WTC11 (cell line): ENCODE measurements around the gene TBX4. TPM values are rescaled to one million over a fixed set of nuclear protein-coding genes. Genes with fewer than 3 reads are reported as not detected.
A peak's percentile ranks its signal among the peaks of the same experiment; 100 is the strongest.

ENCODE experiments used
- CREB1 ChIP-seq: sonication (generic); formaldehyde crosslinking; IDR thresholded peaks from 2 replicates; pipeline ENCODE4 v1.8.0; 2023; ENCODE audit warnings: mild to moderate bottlenecking, missing genetic modification reagents
- EMX1 ChIP-seq: fragments of 250-450 bp; sonication (Bioruptor Pico); IDR thresholded peaks from 2 replicates; pipeline ENCODE4 v1.8.0; 2021; ENCODE audit warnings: mild to moderate bottlenecking
- ESRRA ChIP-seq: sonication (generic); formaldehyde crosslinking; IDR thresholded peaks from 2 replicates; pipeline ENCODE4 v1.8.1; 2022; ENCODE audit warnings: mild to moderate bottlenecking, missing genetic modification reagents, borderline replicate concordance
- GABPB1 ChIP-seq: sonication (generic); formaldehyde crosslinking; IDR thresholded peaks from 2 replicates; pipeline ENCODE4 v1.8.1; 2023; ENCODE audit warnings: mild to moderate bottlenecking, missing genetic modification reagents
- GRHL2 ChIP-seq: fragments of 250-450 bp; sonication (Bioruptor Pico); IDR thresholded peaks from 2 replicates; pipeline ENCODE4 v1.8.0; 2022; ENCODE audit warnings: mild to moderate bottlenecking, moderate library complexity; ENCODE audit not compliant: insufficient replicate concordance, severe bottlenecking
- GTF2I ChIP-seq: fragments of 250-450 bp; sonication (Bioruptor Pico); conservative IDR thresholded peaks from 2 replicates; pipeline ENCODE4 v1.4.0; 2021; ENCODE audit warnings: mild to moderate bottlenecking
- HMGA2 ChIP-seq: fragments of 250-450 bp; sonication (Bioruptor Pico); IDR thresholded peaks from 2 replicates; pipeline ENCODE4 v1.4.0; 2021; ENCODE audit warnings: mild to moderate bottlenecking, moderate library complexity
- MXD4 ChIP-seq: fragments of 250-450 bp; sonication (Bioruptor Pico); IDR thresholded peaks from 2 replicates; pipeline ENCODE4 v1.8.0; 2021; ENCODE audit warnings: mild to moderate bottlenecking, moderate library complexity, borderline replicate concordance
- NFE2L1 ChIP-seq: sonication (generic); formaldehyde crosslinking; IDR thresholded peaks from 2 replicates; pipeline ENCODE4 v1.8.1; 2023; ENCODE audit warnings: missing genetic modification reagents
- NFYB ChIP-seq: sonication (generic); formaldehyde crosslinking; conservative IDR thresholded peaks from 2 replicates; pipeline ENCODE4 v1.8.0; 2022; ENCODE audit warnings: low read depth, missing genetic modification reagents
- NR1H2 ChIP-seq: sonication (generic); formaldehyde crosslinking; IDR thresholded peaks from 2 replicates; pipeline ENCODE4 v1.9.0; 2021; ENCODE audit warnings: mild to moderate bottlenecking, moderate library complexity, missing genetic modification reagents
- OVOL2 ChIP-seq: fragments of 250-450 bp; sonication (Bioruptor Pico); IDR thresholded peaks from 2 replicates; pipeline ENCODE4 v1.9.0; 2021; ENCODE audit warnings: mild to moderate bottlenecking, borderline replicate concordance
- PRRX2 ChIP-seq: fragments of 250-450 bp; sonication (Bioruptor Pico); IDR thresholded peaks from 2 replicates; pipeline ENCODE4 v1.8.0; 2021; ENCODE audit warnings: mild to moderate bottlenecking
- TCF7 ChIP-seq: sonication (generic); formaldehyde crosslinking; IDR thresholded peaks from 2 replicates; pipeline ENCODE4 v1.8.0; 2022; ENCODE audit warnings: mild to moderate bottlenecking, low read depth, missing genetic modification reagents, moderate library complexity
- ZBTB21 ChIP-seq: sonication (generic); formaldehyde crosslinking; IDR thresholded peaks from 2 replicates; pipeline ENCODE4 v1.8.1; 2023; ENCODE audit warnings: mild to moderate bottlenecking, missing genetic modification reagents, borderline replicate concordance
- ZNF317 ChIP-seq: sonication (generic); formaldehyde crosslinking; IDR thresholded peaks from 2 replicates; pipeline ENCODE4 v1.8.1; 2023; ENCODE audit warnings: low read depth, mild to moderate bottlenecking, moderate library complexity, missing genetic modification reagents, borderline replicate concordance
- ZNF416 ChIP-seq: fragments of 250-450 bp; sonication (Bioruptor Pico); IDR thresholded peaks from 2 replicates; pipeline ENCODE4 v1.9.0; 2021; ENCODE audit warnings: mild to moderate bottlenecking, inconsistent platforms
- ZNF423 ChIP-seq: fragments of 250-450 bp; sonication (Bioruptor Pico); IDR thresholded peaks from 2 replicates; pipeline ENCODE4 v2.1.2; 2022; ENCODE audit warnings: mild to moderate bottlenecking, moderate library complexity
- ZNF671 ChIP-seq: fragments of 250-450 bp; sonication (Bioruptor Pico); IDR thresholded peaks from 2 replicates; pipeline ENCODE4 v1.8.0; 2021; ENCODE audit warnings: mild to moderate bottlenecking
- total RNA-seq: library from RNA; stranded (reverse); gene quantifications from 3 replicates; pipeline ENCODE4 v1.2.3, GENCODE V29; 2021
- TF ChIP-seq, protein P1 (sequence below): sonication (generic); formaldehyde crosslinking; IDR thresholded peaks from 2 replicates; pipeline ENCODE4 v1.8.1; 2023; ENCODE audit warnings: mild to moderate bottlenecking, missing genetic modification reagents, moderate library complexity
- TF ChIP-seq, protein P2 (sequence below): fragments of 200-600 bp; IDR thresholded peaks from 2 replicates; pipeline ENCODE4 v1.8.0; 2022; ENCODE audit warnings: antibody characterized with exemption
- TF ChIP-seq, protein P3 (sequence below): sonication (generic); formaldehyde crosslinking; IDR thresholded peaks from 2 replicates; pipeline ENCODE4 v1.8.1; 2022; ENCODE audit warnings: mild to moderate bottlenecking, moderate library complexity, missing genetic modification reagents
- TF ChIP-seq, protein P4 (sequence below): sonication (generic); formaldehyde crosslinking; IDR thresholded peaks from 2 replicates; pipeline ENCODE4 v1.8.1; 2023; ENCODE audit warnings: mild to moderate bottlenecking, missing genetic modification reagents
- TF ChIP-seq, protein P5 (sequence below): sonication (generic); formaldehyde crosslinking; IDR thresholded peaks from 2 replicates; pipeline ENCODE4 v1.8.1; 2022; ENCODE audit warnings: missing genetic modification reagents, borderline replicate concordance
- TF ChIP-seq, protein P6 (sequence below): sonication (generic); formaldehyde crosslinking; IDR thresholded peaks from 2 replicates; pipeline ENCODE4 v1.8.1; 2022; ENCODE audit warnings: low read depth, missing genetic modification reagents, borderline replicate concordance
- TF ChIP-seq, protein P7 (sequence below): sonication (generic); formaldehyde crosslinking; IDR thresholded peaks from 2 replicates; pipeline ENCODE4 v1.8.0; 2023; ENCODE audit warnings: missing genetic modification reagents
- TF ChIP-seq, protein P8 (sequence below): sonication (generic); formaldehyde crosslinking; IDR thresholded peaks from 2 replicates; pipeline ENCODE4 v1.8.0; 2022; ENCODE audit warnings: mild to moderate bottlenecking, missing genetic modification reagents
- TF ChIP-seq, protein P9 (sequence below): fragments of 250-450 bp; sonication (Bioruptor Pico); IDR thresholded peaks from 2 replicates; pipeline ENCODE4 v1.8.0; 2021; ENCODE audit warnings: mild to moderate bottlenecking

The TBX4 gene
- total RNA-seq, 1 experiment from 2014 or later, result not detected

DNA sequence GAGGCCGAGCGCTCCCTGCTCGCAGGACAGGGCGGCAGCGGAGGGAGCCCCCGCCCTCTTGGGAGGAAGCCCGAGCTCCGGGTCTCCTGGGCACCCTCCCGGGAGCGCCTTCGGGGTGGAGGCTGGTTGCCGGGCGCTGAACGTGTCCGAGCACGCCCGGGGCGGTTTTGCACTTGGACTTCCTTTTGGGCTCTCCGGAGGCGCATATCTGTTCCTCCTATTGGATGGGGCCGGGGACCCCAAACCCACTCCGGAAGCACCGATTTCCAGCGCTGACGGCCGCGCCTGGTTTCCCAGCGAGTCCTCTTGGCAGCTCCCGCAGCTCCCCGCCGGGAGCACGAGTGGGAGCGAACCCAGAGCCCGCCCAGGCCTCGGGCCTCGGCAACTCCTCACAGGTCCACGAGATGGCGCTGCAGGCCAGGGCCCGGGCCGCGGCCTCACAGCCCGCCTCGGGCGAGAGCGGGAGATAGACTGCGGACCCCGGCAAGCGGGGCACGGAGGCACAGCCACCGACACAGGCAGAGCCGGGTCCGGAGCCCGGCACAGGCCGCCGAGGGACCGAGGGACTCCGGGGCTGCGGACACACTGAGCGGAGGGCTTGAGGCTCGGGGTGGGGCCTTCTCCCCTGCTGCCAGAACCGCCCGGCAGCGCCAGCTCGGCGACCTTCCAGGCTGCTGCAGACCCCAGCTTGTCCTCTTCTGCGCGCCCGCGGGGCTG is 39.9 kb upstream of the TBX4 start (continued):
- TF ChIP-seq, protein P1, sequence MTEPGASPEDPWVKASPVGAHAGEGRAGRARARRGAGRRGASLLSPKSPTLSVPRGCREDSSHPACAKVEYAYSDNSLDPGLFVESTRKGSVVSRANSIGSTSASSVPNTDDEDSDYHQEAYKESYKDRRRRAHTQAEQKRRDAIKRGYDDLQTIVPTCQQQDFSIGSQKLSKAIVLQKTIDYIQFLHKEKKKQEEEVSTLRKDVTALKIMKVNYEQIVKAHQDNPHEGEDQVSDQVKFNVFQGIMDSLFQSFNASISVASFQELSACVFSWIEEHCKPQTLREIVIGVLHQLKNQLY (CRISPR knock-in tag), result no peak
- TF ChIP-seq, protein P2, sequence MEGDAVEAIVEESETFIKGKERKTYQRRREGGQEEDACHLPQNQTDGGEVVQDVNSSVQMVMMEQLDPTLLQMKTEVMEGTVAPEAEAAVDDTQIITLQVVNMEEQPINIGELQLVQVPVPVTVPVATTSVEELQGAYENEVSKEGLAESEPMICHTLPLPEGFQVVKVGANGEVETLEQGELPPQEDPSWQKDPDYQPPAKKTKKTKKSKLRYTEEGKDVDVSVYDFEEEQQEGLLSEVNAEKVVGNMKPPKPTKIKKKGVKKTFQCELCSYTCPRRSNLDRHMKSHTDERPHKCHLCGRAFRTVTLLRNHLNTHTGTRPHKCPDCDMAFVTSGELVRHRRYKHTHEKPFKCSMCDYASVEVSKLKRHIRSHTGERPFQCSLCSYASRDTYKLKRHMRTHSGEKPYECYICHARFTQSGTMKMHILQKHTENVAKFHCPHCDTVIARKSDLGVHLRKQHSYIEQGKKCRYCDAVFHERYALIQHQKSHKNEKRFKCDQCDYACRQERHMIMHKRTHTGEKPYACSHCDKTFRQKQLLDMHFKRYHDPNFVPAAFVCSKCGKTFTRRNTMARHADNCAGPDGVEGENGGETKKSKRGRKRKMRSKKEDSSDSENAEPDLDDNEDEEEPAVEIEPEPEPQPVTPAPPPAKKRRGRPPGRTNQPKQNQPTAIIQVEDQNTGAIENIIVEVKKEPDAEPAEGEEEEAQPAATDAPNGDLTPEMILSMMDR, result peak; percentile 98
- TF ChIP-seq MXD4, result no peak
- TF ChIP-seq, protein P3, sequence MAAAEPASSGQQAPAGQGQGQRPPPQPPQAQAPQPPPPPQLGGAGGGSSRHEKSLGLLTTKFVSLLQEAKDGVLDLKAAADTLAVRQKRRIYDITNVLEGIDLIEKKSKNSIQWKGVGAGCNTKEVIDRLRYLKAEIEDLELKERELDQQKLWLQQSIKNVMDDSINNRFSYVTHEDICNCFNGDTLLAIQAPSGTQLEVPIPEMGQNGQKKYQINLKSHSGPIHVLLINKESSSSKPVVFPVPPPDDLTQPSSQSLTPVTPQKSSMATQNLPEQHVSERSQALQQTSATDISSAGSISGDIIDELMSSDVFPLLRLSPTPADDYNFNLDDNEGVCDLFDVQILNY (CRISPR knock-in tag), result no peak
- TF ChIP-seq OVOL2 (CRISPR knock-in tag), result no peak
- TF ChIP-seq ESRRA (CRISPR knock-in tag), result no peak
- TF ChIP-seq, protein P4, sequence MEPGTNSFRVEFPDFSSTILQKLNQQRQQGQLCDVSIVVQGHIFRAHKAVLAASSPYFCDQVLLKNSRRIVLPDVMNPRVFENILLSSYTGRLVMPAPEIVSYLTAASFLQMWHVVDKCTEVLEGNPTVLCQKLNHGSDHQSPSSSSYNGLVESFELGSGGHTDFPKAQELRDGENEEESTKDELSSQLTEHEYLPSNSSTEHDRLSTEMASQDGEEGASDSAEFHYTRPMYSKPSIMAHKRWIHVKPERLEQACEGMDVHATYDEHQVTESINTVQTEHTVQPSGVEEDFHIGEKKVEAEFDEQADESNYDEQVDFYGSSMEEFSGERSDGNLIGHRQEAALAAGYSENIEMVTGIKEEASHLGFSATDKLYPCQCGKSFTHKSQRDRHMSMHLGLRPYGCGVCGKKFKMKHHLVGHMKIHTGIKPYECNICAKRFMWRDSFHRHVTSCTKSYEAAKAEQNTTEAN (CRISPR knock-in tag), result no peak
- no peak for TF ChIP-seq NR1H2 (CRISPR knock-in tag)
- TF ChIP-seq HMGA2 (CRISPR knock-in tag), result no peak
- no peak for TF ChIP-seq ZNF416 (CRISPR knock-in tag)
- no peak for TF ChIP-seq ZNF671 (CRISPR knock-in tag)
- TF ChIP-seq EMX1 (CRISPR knock-in tag), result no peak
- peak; percentile 58; the same call in 1 of the 2 replicates for TF ChIP-seq ZNF317
- TF ChIP-seq, protein P5, sequence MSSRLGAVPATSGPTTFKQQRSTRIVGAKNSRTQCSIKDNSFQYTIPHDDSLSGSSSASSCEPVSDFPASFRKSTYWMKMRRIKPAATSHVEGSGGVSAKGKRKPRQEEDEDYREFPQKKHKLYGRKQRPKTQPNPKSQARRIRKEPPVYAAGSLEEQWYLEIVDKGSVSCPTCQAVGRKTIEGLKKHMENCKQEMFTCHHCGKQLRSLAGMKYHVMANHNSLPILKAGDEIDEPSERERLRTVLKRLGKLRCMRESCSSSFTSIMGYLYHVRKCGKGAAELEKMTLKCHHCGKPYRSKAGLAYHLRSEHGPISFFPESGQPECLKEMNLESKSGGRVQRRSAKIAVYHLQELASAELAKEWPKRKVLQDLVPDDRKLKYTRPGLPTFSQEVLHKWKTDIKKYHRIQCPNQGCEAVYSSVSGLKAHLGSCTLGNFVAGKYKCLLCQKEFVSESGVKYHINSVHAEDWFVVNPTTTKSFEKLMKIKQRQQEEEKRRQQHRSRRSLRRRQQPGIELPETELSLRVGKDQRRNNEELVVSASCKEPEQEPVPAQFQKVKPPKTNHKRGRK (CRISPR knock-in tag), result no peak
- TF ChIP-seq, protein P6, sequence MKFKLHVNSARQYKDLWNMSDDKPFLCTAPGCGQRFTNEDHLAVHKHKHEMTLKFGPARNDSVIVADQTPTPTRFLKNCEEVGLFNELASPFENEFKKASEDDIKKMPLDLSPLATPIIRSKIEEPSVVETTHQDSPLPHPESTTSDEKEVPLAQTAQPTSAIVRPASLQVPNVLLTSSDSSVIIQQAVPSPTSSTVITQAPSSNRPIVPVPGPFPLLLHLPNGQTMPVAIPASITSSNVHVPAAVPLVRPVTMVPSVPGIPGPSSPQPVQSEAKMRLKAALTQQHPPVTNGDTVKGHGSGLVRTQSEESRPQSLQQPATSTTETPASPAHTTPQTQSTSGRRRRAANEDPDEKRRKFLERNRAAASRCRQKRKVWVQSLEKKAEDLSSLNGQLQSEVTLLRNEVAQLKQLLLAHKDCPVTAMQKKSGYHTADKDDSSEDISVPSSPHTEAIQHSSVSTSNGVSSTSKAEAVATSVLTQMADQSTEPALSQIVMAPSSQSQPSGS (CRISPR knock-in tag), result no peak
- 0 out of 2 replicates have a peak, but pooled peaks have one; percentile 6 for TF ChIP-seq ZNF423 (CRISPR knock-in tag)
- no peak for TF ChIP-seq ZBTB21 (CRISPR knock-in tag)
- TF ChIP-seq GRHL2 (CRISPR knock-in tag), result no peak
- TF ChIP-seq CREB1 (CRISPR knock-in tag), result no peak
- no peak for TF ChIP-seq NFE2L1 (CRISPR knock-in tag)
- TF ChIP-seq, protein P7, sequence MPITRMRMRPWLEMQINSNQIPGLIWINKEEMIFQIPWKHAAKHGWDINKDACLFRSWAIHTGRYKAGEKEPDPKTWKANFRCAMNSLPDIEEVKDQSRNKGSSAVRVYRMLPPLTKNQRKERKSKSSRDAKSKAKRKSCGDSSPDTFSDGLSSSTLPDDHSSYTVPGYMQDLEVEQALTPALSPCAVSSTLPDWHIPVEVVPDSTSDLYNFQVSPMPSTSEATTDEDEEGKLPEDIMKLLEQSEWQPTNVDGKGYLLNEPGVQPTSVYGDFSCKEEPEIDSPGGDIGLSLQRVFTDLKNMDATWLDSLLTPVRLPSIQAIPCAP (CRISPR knock-in tag), result no peak
- no peak for TF ChIP-seq PRRX2 (CRISPR knock-in tag)
- no peak for TF ChIP-seq GTF2I (CRISPR knock-in tag)
- 0 out of 2 replicates have a peak, but pooled peaks have one; percentile 20 for TF ChIP-seq NFYB (CRISPR knock-in tag)
- peak; percentile 12; the same call in 1 of the 2 replicates for TF ChIP-seq GABPB1
- TF ChIP-seq, protein P8, sequence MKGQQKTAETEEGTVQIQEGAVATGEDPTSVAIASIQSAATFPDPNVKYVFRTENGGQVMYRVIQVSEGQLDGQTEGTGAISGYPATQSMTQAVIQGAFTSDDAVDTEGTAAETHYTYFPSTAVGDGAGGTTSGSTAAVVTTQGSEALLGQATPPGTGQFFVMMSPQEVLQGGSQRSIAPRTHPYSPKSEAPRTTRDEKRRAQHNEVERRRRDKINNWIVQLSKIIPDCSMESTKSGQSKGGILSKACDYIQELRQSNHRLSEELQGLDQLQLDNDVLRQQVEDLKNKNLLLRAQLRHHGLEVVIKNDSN (CRISPR knock-in tag), result no peak
- TF ChIP-seq TCF7 (CRISPR knock-in tag), result no peak
- TF ChIP-seq, protein P9, sequence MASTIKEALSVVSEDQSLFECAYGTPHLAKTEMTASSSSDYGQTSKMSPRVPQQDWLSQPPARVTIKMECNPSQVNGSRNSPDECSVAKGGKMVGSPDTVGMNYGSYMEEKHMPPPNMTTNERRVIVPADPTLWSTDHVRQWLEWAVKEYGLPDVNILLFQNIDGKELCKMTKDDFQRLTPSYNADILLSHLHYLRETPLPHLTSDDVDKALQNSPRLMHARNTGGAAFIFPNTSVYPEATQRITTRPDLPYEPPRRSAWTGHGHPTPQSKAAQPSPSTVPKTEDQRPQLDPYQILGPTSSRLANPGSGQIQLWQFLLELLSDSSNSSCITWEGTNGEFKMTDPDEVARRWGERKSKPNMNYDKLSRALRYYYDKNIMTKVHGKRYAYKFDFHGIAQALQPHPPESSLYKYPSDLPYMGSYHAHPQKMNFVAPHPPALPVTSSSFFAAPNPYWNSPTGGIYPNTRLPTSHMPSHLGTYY, result no peak
